Neural cell (in vitro differentiated cells): Measurements from ENCODE around the gene PDE4D. TPM values are rescaled to one million over a fixed set of nuclear protein-coding genes. Genes with fewer than 3 reads are reported as not detected.

Source experiments
- H2AFZ ChIP-seq: fragments of 200-600, 300-800 bp; sonication (generic), shearing (Covaris generic); 2 replicates; pipeline ENCODE4 v1.6.0; 2014; ENCODE audit warnings: low read depth, mild to moderate bottlenecking, antibody characterized with exemption, low read length, moderate library complexity
- H3F3A ChIP-seq: fragments of 200-600 bp; shearing (Covaris generic); 2 replicates; pipeline ENCODE4 v1.6.1; 2016; ENCODE audit warnings: mild to moderate bottlenecking, moderate library complexity, mixed read lengths, antibody characterized with exemption, low read length; ENCODE audit not compliant: insufficient read depth, poor library complexity, severe bottlenecking
- H3K27ac ChIP-seq: fragments of 200-600, 300-800 bp; sonication (generic), shearing (Covaris generic); 2 replicates; pipeline ENCODE4 v1.5.1; 2014; ENCODE audit warnings: mild to moderate bottlenecking, low read length, moderate library complexity
- H3K27me3 ChIP-seq: fragments of 300-800, 200-600 bp; sonication (generic), shearing (Covaris generic); 2 replicates; pipeline ENCODE4 v1.6.0; 2014; ENCODE audit warnings: mild to moderate bottlenecking, low read depth, low read length, moderate library complexity; ENCODE audit not compliant: insufficient read depth
- H3K36me3 ChIP-seq: fragments of 300-800, 200-600 bp; sonication (generic), shearing (Covaris generic); 2 replicates; pipeline ENCODE4 v1.5.1; 2014; ENCODE audit warnings: mild to moderate bottlenecking, antibody characterized with exemption, low read length, moderate library complexity; ENCODE audit not compliant: insufficient read depth
- H3K4me2 ChIP-seq: fragments of 300-800, 200-600 bp; sonication (generic), shearing (Covaris generic); 2 replicates; pipeline ENCODE4 v1.6.0; 2014; ENCODE audit warnings: mild to moderate bottlenecking, low read length
- H3K4me3 ChIP-seq: fragments of 300-800, 200-600 bp; sonication (generic), shearing (Covaris generic); 2 replicates; pipeline ENCODE4 v1.5.1; 2014; ENCODE audit warnings: mild to moderate bottlenecking, low read length, moderate library complexity
- H3K79me2 ChIP-seq: fragments of 200-600 bp; shearing (Covaris generic); replicated peaks from 2 replicates; pipeline ENCODE4 v1.6.0; 2014; ENCODE audit warnings: mild to moderate bottlenecking, low read length, moderate library complexity; ENCODE audit not compliant: insufficient read depth
- H3K9ac ChIP-seq: fragments of 300-800, 200-600 bp; sonication (generic), shearing (Covaris generic); 2 replicates; pipeline ENCODE4 v1.6.1; 2016; ENCODE audit warnings: mild to moderate bottlenecking, low read length, mixed read lengths
- H3K9me2 ChIP-seq: fragments of 200-600 bp; shearing (Covaris generic); 2 replicates; pipeline ENCODE4 v1.6.1; 2016; ENCODE audit warnings: mild to moderate bottlenecking, low read length, mixed read lengths; ENCODE audit not compliant: insufficient read depth
- H3K9me3 ChIP-seq: fragments of 200-600, 300-800 bp; sonication (generic), shearing (Covaris generic); 2 replicates; pipeline ENCODE4 v1.6.1; 2016; ENCODE audit warnings: mild to moderate bottlenecking, mixed run types, low read length, moderate library complexity, mixed read lengths
- H4K20me1 ChIP-seq: fragments of 200-600 bp; shearing (Covaris generic); 2 replicates; pipeline ENCODE4 v1.6.1; 2016; ENCODE audit warnings: mild to moderate bottlenecking, mixed run types; ENCODE audit not compliant: insufficient read depth
- EP300 ChIP-seq: fragments of 450-650 bp; conservative IDR thresholded peaks from 2 replicates; pipeline ENCODE4 v1.6.1; 2014; ENCODE audit warnings: antibody characterized with exemption, mild to moderate bottlenecking, moderate library complexity; ENCODE audit not compliant: poor library complexity, severe bottlenecking
- MXI1 ChIP-seq: fragments of 450-650 bp; conservative IDR thresholded peaks from 2 replicates; pipeline ENCODE4 v1.6.1; 2014; ENCODE audit warnings: antibody characterized with exemption, mild to moderate bottlenecking; ENCODE audit not compliant: poor library complexity, severe bottlenecking
- POLR2AphosphoS5 ChIP-seq: IDR thresholded peaks from 2 replicates; pipeline ENCODE4 v1.6.1; 2012
- RAD21 ChIP-seq: fragments of 450-650 bp; conservative IDR thresholded peaks from 2 replicates; pipeline ENCODE4 v1.6.1; 2014; ENCODE audit warnings: antibody characterized with exemption, mild to moderate bottlenecking, moderate library complexity
- SMC3 ChIP-seq: fragments of 450-650 bp; conservative IDR thresholded peaks from 2 replicates; pipeline ENCODE4 v1.6.1; 2014; ENCODE audit warnings: antibody characterized with exemption, mild to moderate bottlenecking, moderate library complexity; ENCODE audit not compliant: poor library complexity
- polyA plus RNA-seq: library from polyadenylated mRNA; depleted of rRNA; stranded (reverse); fragments of >200 nt; gene quantifications from 2 replicates; pipeline ENCODE4 v1.2.3, GENCODE V29; 2014
- TF ChIP-seq, protein P1 (sequence below): IDR thresholded peaks from 2 replicates; pipeline ENCODE4 v1.6.1; 2012; ENCODE audit warnings: borderline replicate concordance

Gene PDE4D
- polyA plus RNA-seq, 1 donor from 2014 or later = 42.8 TPM

DNA sequence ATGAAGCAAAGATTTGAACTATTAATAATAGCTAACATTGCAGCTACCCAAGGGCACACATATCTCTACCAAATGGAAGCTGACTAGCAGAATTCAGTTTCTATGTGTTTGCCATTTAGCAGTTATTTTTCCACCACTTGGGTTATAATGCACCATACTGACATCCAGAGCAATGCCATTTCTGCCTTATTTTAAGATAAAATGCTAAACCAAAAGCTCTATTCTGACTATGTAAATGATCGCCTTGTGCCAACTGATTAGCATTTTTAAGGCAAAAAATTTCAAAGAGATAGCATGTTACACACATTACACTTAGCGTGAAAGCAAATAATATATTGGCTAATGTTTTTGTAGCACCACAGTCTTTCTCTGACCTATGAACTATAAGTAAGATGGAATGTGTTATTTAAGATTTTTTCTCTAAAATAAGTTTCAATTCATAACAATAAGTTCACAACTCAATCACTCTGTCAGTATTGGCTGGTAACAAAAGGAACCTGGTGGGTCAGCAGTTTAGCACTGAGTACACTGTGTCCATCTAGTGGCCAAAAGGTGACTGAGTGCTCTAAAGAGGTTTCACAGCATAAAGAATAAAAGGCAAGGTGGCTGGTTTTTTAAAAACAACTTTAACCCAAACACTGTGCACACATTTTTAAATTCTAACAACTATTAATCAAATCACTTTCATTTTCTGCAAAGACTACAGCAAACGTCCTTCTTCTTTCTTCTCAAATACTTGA is 443.5 kb downstream of the PDE4D start:
- Histone ChIP-seq H3F3A (no peaks in the 10 kb centered on the region), H3K4me3 (no peak overlapping the region), H2AFZ (no peak overlapping the region), H3K9me3 (no peaks in the 10 kb centered on the region), H3K79me2 (no peaks in the 10 kb centered on the region), H4K20me1 (no peaks in the 10 kb centered on the region), H3K27me3 (no peaks in the 10 kb centered on the region), H3K4me2 (no peak overlapping the region), H3K9ac (no peak overlapping the region), H3K36me3 (no peaks in the 10 kb centered on the region), H3K9me2 (no peaks in the 10 kb centered on the region), H3K27ac (no peak overlapping the region)
- no peak for TF ChIP-seq EP300
- TF ChIP-seq POLR2AphosphoS5 = no peak
- no peak for TF ChIP-seq SMC3
- TF ChIP-seq, protein P1, sequence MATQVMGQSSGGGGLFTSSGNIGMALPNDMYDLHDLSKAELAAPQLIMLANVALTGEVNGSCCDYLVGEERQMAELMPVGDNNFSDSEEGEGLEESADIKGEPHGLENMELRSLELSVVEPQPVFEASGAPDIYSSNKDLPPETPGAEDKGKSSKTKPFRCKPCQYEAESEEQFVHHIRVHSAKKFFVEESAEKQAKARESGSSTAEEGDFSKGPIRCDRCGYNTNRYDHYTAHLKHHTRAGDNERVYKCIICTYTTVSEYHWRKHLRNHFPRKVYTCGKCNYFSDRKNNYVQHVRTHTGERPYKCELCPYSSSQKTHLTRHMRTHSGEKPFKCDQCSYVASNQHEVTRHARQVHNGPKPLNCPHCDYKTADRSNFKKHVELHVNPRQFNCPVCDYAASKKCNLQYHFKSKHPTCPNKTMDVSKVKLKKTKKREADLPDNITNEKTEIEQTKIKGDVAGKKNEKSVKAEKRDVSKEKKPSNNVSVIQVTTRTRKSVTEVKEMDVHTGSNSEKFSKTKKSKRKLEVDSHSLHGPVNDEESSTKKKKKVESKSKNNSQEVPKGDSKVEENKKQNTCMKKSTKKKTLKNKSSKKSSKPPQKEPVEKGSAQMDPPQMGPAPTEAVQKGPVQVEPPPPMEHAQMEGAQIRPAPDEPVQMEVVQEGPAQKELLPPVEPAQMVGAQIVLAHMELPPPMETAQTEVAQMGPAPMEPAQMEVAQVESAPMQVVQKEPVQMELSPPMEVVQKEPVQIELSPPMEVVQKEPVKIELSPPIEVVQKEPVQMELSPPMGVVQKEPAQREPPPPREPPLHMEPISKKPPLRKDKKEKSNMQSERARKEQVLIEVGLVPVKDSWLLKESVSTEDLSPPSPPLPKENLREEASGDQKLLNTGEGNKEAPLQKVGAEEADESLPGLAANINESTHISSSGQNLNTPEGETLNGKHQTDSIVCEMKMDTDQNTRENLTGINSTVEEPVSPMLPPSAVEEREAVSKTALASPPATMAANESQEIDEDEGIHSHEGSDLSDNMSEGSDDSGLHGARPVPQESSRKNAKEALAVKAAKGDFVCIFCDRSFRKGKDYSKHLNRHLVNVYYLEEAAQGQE = no peak

DNA sequence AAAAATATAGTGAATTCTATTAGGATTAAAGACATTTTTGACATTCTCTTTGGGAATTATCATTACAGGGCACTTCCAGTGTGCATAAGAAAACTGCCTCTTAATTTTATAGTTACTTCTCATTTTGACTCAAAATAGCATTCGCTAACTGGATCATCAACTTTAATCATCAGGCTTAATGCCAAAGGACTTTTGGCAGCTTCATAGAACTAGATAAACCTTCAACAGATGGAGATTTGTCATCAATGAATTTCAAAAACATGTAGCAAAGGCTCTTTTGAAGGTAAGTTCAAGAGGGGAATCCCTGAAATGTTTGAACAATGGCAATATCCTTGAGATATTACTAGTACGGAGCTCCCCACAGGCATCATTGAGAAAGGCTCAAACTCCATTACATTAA is 447.2 kb downstream of the PDE4D start:
- Histone ChIP-seq H3K9ac (no peak overlapping the region), H3F3A (no peaks in the 10 kb centered on the region), H3K4me2 (no peak overlapping the region), H2AFZ (no peak overlapping the region), H3K9me2 (no peaks in the 10 kb centered on the region), H3K9me3 (no peaks in the 10 kb centered on the region), H4K20me1 (no peaks in the 10 kb centered on the region), H3K36me3 (no peaks in the 10 kb centered on the region), H3K27ac (no peak overlapping the region), H3K4me3 (no peak overlapping the region), H3K27me3 (no peaks in the 10 kb centered on the region), H3K79me2 (no peaks in the 10 kb centered on the region)
- TF ChIP-seq POLR2AphosphoS5 (no peak), RAD21 (no peak), MXI1 (no peak)
- TF ChIP-seq, protein P1 = no peak
